ENCODE measurements around the gene TRAT1. TPM values are rescaled to one million over a fixed set of nuclear protein-coding genes. Genes with fewer than 3 reads are reported as not detected.

Gene TRAT1
- not detected in 2 replicates for total RNA-seq

- no peak for DNase-seq (ENCODE audit: low read depth)
- H3K4me3 ChIP-seq (ENCODE audit: low read depth, low read length): no peak within 1 kb of the TSS
- TF ChIP-seq CTCF (conservative IDR thresholded peaks at IDR 0.05; ENCODE audit: low read depth, low read length): no peak
These were observed at the start of gene TRAT1 for GRCh38 chr3:108822123-108822897. Gene TRAT1 (plus strand): TSS chr3:108822786. CDS start chr3:108822928, 142 bp downstream.

GRCh38 chr3:108775649-108776048 is 46.9 kb upstream of the TRAT1 start:
- H3K4me3 ChIP-seq (ENCODE audit: low read depth, low read length): no peak overlapping the region
- no peak for DNase-seq (ENCODE audit: low read depth)
- TF ChIP-seq CTCF (conservative IDR thresholded peaks at IDR 0.05; ENCODE audit: low read depth, low read length): no peak

- no peak overlapping the region for H3K4me3 ChIP-seq (ENCODE audit: low read depth, low read length)
- no peak for DNase-seq (ENCODE audit: low read depth)
- no peak for TF ChIP-seq CTCF (conservative IDR thresholded peaks at IDR 0.05; ENCODE audit: low read depth, low read length)
These were observed 43.1 kb upstream of the TRAT1 start for GRCh38 chr3:108779496-108779895.

GRCh38 chr3:108780235-108780634 is 42.4 kb upstream of the TRAT1 start:
- no peak overlapping the region for H3K4me3 ChIP-seq (ENCODE audit: low read depth, low read length)
- TF ChIP-seq CTCF (conservative IDR thresholded peaks at IDR 0.05; ENCODE audit: low read depth, low read length): no peak
- no peak for DNase-seq (ENCODE audit: low read depth)

GRCh38 chr3:108791473-108791872 is 31.1 kb upstream of the TRAT1 start:
- H3K4me3 ChIP-seq (ENCODE audit: low read depth, low read length): no peak overlapping the region
- no peak for DNase-seq (ENCODE audit: low read depth)
- TF ChIP-seq CTCF (conservative IDR thresholded peaks at IDR 0.05; ENCODE audit: low read depth, low read length): no peak

- DNase-seq (ENCODE audit: low read depth): peak; percentile 67
- no peak for TF ChIP-seq CTCF (conservative IDR thresholded peaks at IDR 0.05; ENCODE audit: low read depth, low read length)
- no peak overlapping the region for H3K4me3 ChIP-seq (ENCODE audit: low read depth, low read length)
These were observed 18.1 kb upstream of the TRAT1 start for GRCh38 chr3:108804437-108804836.

GRCh38 chr3:108804966-108805365 is 17.6 kb upstream of the TRAT1 start:
- no peak for TF ChIP-seq CTCF (conservative IDR thresholded peaks at IDR 0.05; ENCODE audit: low read depth, low read length)
- H3K4me3 ChIP-seq (ENCODE audit: low read depth, low read length): no peak overlapping the region
- DNase-seq (ENCODE audit: low read depth): no peak
